Activated T-cell treated with anti-CD3 and anti-CD28 coated beads for 24 hours (primary cell): ENCODE results near the gene SLC2A11.
"Not testable (repeated sequence)": the region's sequence is repeated elsewhere in the genome, so short reads cannot be mapped to it uniquely, and the experiment has no call there.

Source experiments
- DNase-seq: peaks from one replicate; pipeline ENCODE4 v3.0.0-alpha.2; 2020; ENCODE audit warnings: low read depth

The SLC2A11 gene

GRCh38 chr22:23847310-23847920 is 10.3 kb upstream of the SLC2A11 start:
- DNase-seq: no peak

- DNase-seq: no peak
These were observed 9.4 kb upstream of the SLC2A11 start for GRCh38 chr22:23847991-23848864.

GRCh38 chr22:23849009-23850006 is 8.4 kb upstream of the SLC2A11 start:
- peak; percentile 82 for DNase-seq

- no peak for DNase-seq
These were observed 7.5 kb upstream of the SLC2A11 start for GRCh38 chr22:23850136-23850611.

- no peak for DNase-seq
These were observed 712 bp upstream of the SLC2A11 start for GRCh38 chr22:23856721-23857605.

- DNase-seq: no peak
These were observed 775 bp downstream of the SLC2A11 start for GRCh38 chr22:23858484-23858815.

- DNase-seq: no peak
These were observed 1.5 kb downstream of the SLC2A11 start for GRCh38 chr22:23859201-23859600.

- not testable (repeated sequence) for DNase-seq
These were observed 2.5 kb downstream of the SLC2A11 start for GRCh38 chr22:23860187-23860586.

- no peak for DNase-seq
These were observed 4.4 kb downstream of the SLC2A11 start for GRCh38 chr22:23862103-23862502.

- DNase-seq: not testable (repeated sequence)
These were observed 7.0 kb downstream of the SLC2A11 start for GRCh38 chr22:23864499-23865154.

- no peak for DNase-seq
These were observed 10.9 kb downstream of the SLC2A11 start for GRCh38 chr22:23868580-23868979.

GRCh38 chr22:23874871-23875270 is 17.2 kb downstream of the SLC2A11 start:
- no peak for DNase-seq

- DNase-seq: no peak
These were observed 18.1 kb downstream of the SLC2A11 start for GRCh38 chr22:23875801-23876200.

- DNase-seq: no peak
These were observed 19.9 kb downstream of the SLC2A11 start for GRCh38 chr22:23877566-23877965.

- no peak for DNase-seq
These were observed 20.5 kb downstream of the SLC2A11 start for GRCh38 chr22:23878219-23878618.

GRCh38 chr22:23882370-23882769 is 24.7 kb downstream of the SLC2A11 start:
- no peak for DNase-seq

- DNase-seq: no peak
These were observed 26.0 kb downstream of the SLC2A11 start for GRCh38 chr22:23883658-23884057.

- no peak for DNase-seq
These were observed 26.5 kb downstream of the SLC2A11 start for GRCh38 chr22:23884140-23884539.

GRCh38 chr22:23888615-23889401 is 31.1 kb downstream of the SLC2A11 start:
- DNase-seq: no peak

GRCh38 chr22:23889620-23890019 is 31.9 kb downstream of the SLC2A11 start:
- DNase-seq: no peak
